ENCODE results near the gene ELMO1. TPM values are rescaled to one million over a fixed set of nuclear protein-coding genes. Genes with fewer than 3 reads are reported as not detected.

The ELMO1 gene
- total and polyA plus RNA-seq, 4 donors, result 10.1 to 183 (median 34.4) TPM

GRCh38 chr7:36928718-36929117 lies 519.9 kb downstream of the ELMO1 start:
- no peaks in the 10 kb centered on the region for H3K27me3 ChIP-seq (ENCODE audit: control insufficient read depth in 3 of 3, insufficient read depth in 3 of 3, low read length in 2 of 3)
- no peak overlapping the region for H3K27ac ChIP-seq (ENCODE audit: low read depth in 1 of 2, low read length in 1 of 2)
- H3K4me1 ChIP-seq (ENCODE audit: control insufficient read depth in 5 of 5, insufficient read depth in 5 of 5, low read length in 5 of 5), result peaks cover 0 to 5% (median 3%) of the 10 kb centered on the region in 5 donors
- WGBS, 2 donors, result 90 to 96% methylated on average over 2 of the region's 2 CpGs
- peaks cover 0 to 4% (median 0%) of the 10 kb centered on the region in 4 donors for H3K36me3 ChIP-seq (ENCODE audit: control insufficient read depth in 4 of 4, insufficient read depth in 4 of 4, low read length in 4 of 4)
- TF ChIP-seq CTCF (IDR thresholded peaks at IDR 0.05; ENCODE audit: control extremely low read depth, extremely low read depth), result no peak
- ATAC-seq (ENCODE audit: insufficient read depth, low FRiP score), result no peak
- no peak overlapping the region for H3K4me3 ChIP-seq
- no peak for DNase-seq
- peaks cover 0 to 4% (median 0%) of the 10 kb centered on the region in 4 donors for H3K9me3 ChIP-seq (ENCODE audit: control insufficient read depth in 4 of 4, insufficient read depth in 3 of 4, low read length in 3 of 4)
- H3K9ac ChIP-seq (ENCODE audit: insufficient read depth in 1 of 2, low read length in 2 of 2), result no peak overlapping the region

GRCh38 chr7:36928311-36928710 lies 520.4 kb downstream of the ELMO1 start:
- Histone ChIP-seq H3K27ac (ENCODE audit: low read depth in 1 of 2, low read length in 1 of 2) (no peak overlapping the region), H3K27me3 (ENCODE audit: control insufficient read depth in 3 of 3, insufficient read depth in 3 of 3, low read length in 2 of 3) (no peaks in the 10 kb centered on the region), H3K9me3 (ENCODE audit: control insufficient read depth in 4 of 4, insufficient read depth in 3 of 4, low read length in 3 of 4) (peaks cover 0 to 4% (median 0%) of the 10 kb centered on the region in 4 donors), H3K36me3 (ENCODE audit: control insufficient read depth in 4 of 4, insufficient read depth in 4 of 4, low read length in 4 of 4) (peaks cover 0 to 1% (median 0%) of the 10 kb centered on the region in 4 donors), H3K4me3 (no peak overlapping the region), H3K9ac (ENCODE audit: insufficient read depth in 1 of 2, low read length in 2 of 2) (no peak overlapping the region), H3K4me1 (ENCODE audit: control insufficient read depth in 5 of 5, insufficient read depth in 5 of 5, low read length in 5 of 5) (peaks cover 0 to 7% (median 4%) of the 10 kb centered on the region in 5 donors)
- DNase-seq, result no peak
- no peak for TF ChIP-seq CTCF (IDR thresholded peaks at IDR 0.05; ENCODE audit: control extremely low read depth, extremely low read depth)
- 81 to 93% methylated on average over 5 of the region's 5 CpGs for WGBS, 2 donors
- no peak for ATAC-seq (ENCODE audit: insufficient read depth, low FRiP score)

- H3K27me3 ChIP-seq (ENCODE audit: control insufficient read depth in 3 of 3, insufficient read depth in 3 of 3, low read length in 2 of 3), result no peaks in the 10 kb centered on the region
- H3K4me1 ChIP-seq (ENCODE audit: control insufficient read depth in 5 of 5, insufficient read depth in 5 of 5, low read length in 5 of 5), result peaks cover 0 to 8% (median 7%) of the 10 kb centered on the region in 5 donors
- no peaks in the 10 kb centered on the region for H3K36me3 ChIP-seq (ENCODE audit: control insufficient read depth in 4 of 4, insufficient read depth in 4 of 4, low read length in 4 of 4)
- 80 to 84% methylated on average over 3 of the region's 3 CpGs for WGBS, 2 donors
- no peak for DNase-seq
- TF ChIP-seq CTCF (IDR thresholded peaks at IDR 0.05; ENCODE audit: control extremely low read depth, extremely low read depth), result no peak
- H3K27ac ChIP-seq (ENCODE audit: low read depth in 1 of 2, low read length in 1 of 2), result no peak overlapping the region
- no peak overlapping the region for H3K4me3 ChIP-seq
- no peak for ATAC-seq (ENCODE audit: insufficient read depth, low FRiP score)
- peaks cover 0 to 3% (median 0%) of the 10 kb centered on the region in 4 donors for H3K9me3 ChIP-seq (ENCODE audit: control insufficient read depth in 4 of 4, insufficient read depth in 3 of 4, low read length in 3 of 4)
- H3K9ac ChIP-seq (ENCODE audit: insufficient read depth in 1 of 2, low read length in 2 of 2), result no peak overlapping the region
Measured at GRCh38 chr7:36925691-36926090, 523.0 kb downstream of the ELMO1 start.

- peaks cover 0 to 3% (median 0%) of the 10 kb centered on the region in 4 donors for H3K9me3 ChIP-seq (ENCODE audit: control insufficient read depth in 4 of 4, insufficient read depth in 3 of 4, low read length in 3 of 4)
- no peak overlapping the region for H3K4me3 ChIP-seq
- H3K27me3 ChIP-seq (ENCODE audit: control insufficient read depth in 3 of 3, insufficient read depth in 3 of 3, low read length in 2 of 3), result no peaks in the 10 kb centered on the region
- no peak overlapping the region for H3K27ac ChIP-seq (ENCODE audit: low read depth in 1 of 2, low read length in 1 of 2)
- H3K4me1 ChIP-seq (ENCODE audit: control insufficient read depth in 5 of 5, insufficient read depth in 5 of 5, low read length in 5 of 5), result peaks cover 0 to 8% (median 7%) of the 10 kb centered on the region in 5 donors
- ATAC-seq (ENCODE audit: insufficient read depth, low FRiP score) (no peak), DNase-seq (no peak)
- WGBS, 2 donors, result 88 to 91% methylated on average over 5 of the region's 5 CpGs
- H3K36me3 ChIP-seq (ENCODE audit: control insufficient read depth in 4 of 4, insufficient read depth in 4 of 4, low read length in 4 of 4), result no peaks in the 10 kb centered on the region
- no peak overlapping the region for H3K9ac ChIP-seq (ENCODE audit: insufficient read depth in 1 of 2, low read length in 2 of 2)
- no peak for TF ChIP-seq CTCF (IDR thresholded peaks at IDR 0.05; ENCODE audit: control extremely low read depth, extremely low read depth)
Measured at GRCh38 chr7:36925207-36925606, 523.5 kb downstream of the ELMO1 start.

All from lung (tissue), 12 donors.